MM.1S (cell line): ENCODE data around the gene G6PC1.

Experiments
- CTCF ChIP-seq: fragments of 300-600 bp; sonication (generic); IDR thresholded peaks from 2 replicates; pipeline ENCODE4 v1.5.1; 2016; ENCODE audit warnings: antibody characterized with exemption, low read length, mixed read lengths
- EZH2 ChIP-seq: fragments of 300-600 bp; sonication (generic); optimal IDR thresholded peaks from 2 replicates; pipeline ENCODE3; 2017; ENCODE audit warnings: low read depth, mild to moderate bottlenecking, antibody characterized with exemption, low read length, mixed read lengths
- EZH2phosphoT487 ChIP-seq: fragments of 300-600 bp; sonication (generic); IDR thresholded peaks from 2 replicates; pipeline ENCODE4 v1.6.1; 2018; ENCODE audit warnings: antibody characterized with exemption, low read length

GRCh38 chr17:42920106-42920900 is 19.7 kb downstream of the G6PC1 start:
- TF ChIP-seq CTCF (no peak), EZH2 (no peak), EZH2phosphoT487 (no peak)
